Ovary (tissue), 3 donors: Measurements from ENCODE around the gene RPL13.

ENCODE experiments used
- CTCF ChIP-seq, 3 donors: fragments of 450-650 bp in 2 of 3; fragments of 200-600 bp in 1 of 3; IDR thresholded peaks; one replicate each; pipeline versions ENCODE4 v1.5.1 to v1.8.0; 2016 to 2022; ENCODE audit warnings: antibody characterized with exemption in 3 of 3, mild to moderate bottlenecking in 1 of 3
- POLR2A ChIP-seq: fragments of 450-650 bp; IDR thresholded peaks from one replicate; pipeline ENCODE4 v1.6.1; 2017; ENCODE audit warnings: antibody characterized with exemption, mild to moderate bottlenecking, moderate library complexity
- donor health status: DM: no; HTN: no; CAD: no.

GRCh38 chr16:89607453-89607852 lies 47.0 kb downstream of the RPL13 start:
- TF ChIP-seq CTCF (IDR thresholded peaks at IDR 0.05) (no peak), POLR2A (no peak)
